Measurements from ENCODE around the gene SYTL5. TPM values are rescaled to one million over a fixed set of nuclear protein-coding genes. Genes with fewer than 3 reads are reported as not detected.

The SYTL5 gene
- polyA plus RNA-seq, 1 donor (not counting 4 experiments of a cell fraction or from before 2014, with no cell fraction given) = 0.09 TPM

DNA sequence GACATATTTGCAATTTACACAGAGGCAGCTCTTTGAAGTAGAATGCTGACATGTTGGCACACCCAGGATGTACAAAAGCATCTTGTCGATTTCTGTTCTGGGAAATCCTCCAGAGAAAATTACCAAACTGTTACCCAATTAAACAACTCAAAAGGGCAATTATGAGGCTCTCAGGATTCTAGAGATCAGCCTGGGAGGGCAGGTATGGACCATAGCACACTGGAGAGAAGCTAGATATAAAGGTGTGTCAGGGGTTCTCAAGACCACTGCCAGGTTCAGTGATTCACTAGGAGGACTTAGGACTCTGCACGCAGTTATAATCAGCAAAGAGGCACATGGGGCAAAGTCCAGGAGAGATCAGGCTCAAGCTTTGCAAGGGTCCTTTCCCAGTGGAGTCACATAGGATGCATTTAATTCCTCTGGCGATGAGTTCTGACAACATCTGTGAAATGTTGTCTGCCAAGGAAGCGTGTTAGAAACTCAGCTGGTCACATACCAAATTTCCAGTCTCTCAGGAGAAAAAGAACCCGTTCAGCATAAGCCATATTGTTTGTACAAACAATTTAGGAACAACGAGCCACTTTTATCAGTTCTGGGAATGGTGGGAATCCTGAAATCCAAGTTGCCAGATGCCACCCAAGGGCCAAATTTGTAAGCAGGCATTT lies 100.8 kb downstream of the SYTL5 start:
- H3K27ac ChIP-seq (ENCODE audit: control insufficient read depth, insufficient read depth, low read length) = no peak overlapping the region
- H3K4me2 ChIP-seq (ENCODE audit: control insufficient read depth, extremely low read depth, insufficient read depth, low read depth, low read length) = no peak overlapping the region
- H3K9me1 ChIP-seq (ENCODE audit: control insufficient read depth, extremely low read depth, insufficient read depth, low read length) = no peaks in the 10 kb centered on the region
- H4K20me1 ChIP-seq (ENCODE audit: control insufficient read depth, extremely low read depth, insufficient read depth, low read length) = no peaks in the 10 kb centered on the region
- no peak for TF ChIP-seq EZH2 (IDR thresholded peaks at IDR 0.05; ENCODE audit: low read length)
- TF ChIP-seq, protein P1, sequence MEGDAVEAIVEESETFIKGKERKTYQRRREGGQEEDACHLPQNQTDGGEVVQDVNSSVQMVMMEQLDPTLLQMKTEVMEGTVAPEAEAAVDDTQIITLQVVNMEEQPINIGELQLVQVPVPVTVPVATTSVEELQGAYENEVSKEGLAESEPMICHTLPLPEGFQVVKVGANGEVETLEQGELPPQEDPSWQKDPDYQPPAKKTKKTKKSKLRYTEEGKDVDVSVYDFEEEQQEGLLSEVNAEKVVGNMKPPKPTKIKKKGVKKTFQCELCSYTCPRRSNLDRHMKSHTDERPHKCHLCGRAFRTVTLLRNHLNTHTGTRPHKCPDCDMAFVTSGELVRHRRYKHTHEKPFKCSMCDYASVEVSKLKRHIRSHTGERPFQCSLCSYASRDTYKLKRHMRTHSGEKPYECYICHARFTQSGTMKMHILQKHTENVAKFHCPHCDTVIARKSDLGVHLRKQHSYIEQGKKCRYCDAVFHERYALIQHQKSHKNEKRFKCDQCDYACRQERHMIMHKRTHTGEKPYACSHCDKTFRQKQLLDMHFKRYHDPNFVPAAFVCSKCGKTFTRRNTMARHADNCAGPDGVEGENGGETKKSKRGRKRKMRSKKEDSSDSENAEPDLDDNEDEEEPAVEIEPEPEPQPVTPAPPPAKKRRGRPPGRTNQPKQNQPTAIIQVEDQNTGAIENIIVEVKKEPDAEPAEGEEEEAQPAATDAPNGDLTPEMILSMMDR (optimal IDR thresholded peaks at IDR 0.05 in 1 of 3, IDR thresholded peaks at IDR 0.05 in 1 of 3, conservative IDR thresholded peaks at IDR 0.05 in 1 of 3; ENCODE audit: extremely low read depth in 1 of 3, insufficient read depth in 2 of 3, low read length in 3 of 3) = no peak
- DNase-seq (ENCODE audit: low read depth, low spot score) (no peak), FAIRE-seq (no peak)
- dilution Hi-C loops (cut with MboI; ENCODE audit: extremely low pct_ligation_motif_present, low sequenced_read_pairs) = no loop called here
- no peaks in the 10 kb centered on the region for H3K79me2 ChIP-seq (ENCODE audit: control insufficient read depth, insufficient read depth, low read length)
- H3K4me1 ChIP-seq (ENCODE audit: control insufficient read depth, extremely low read depth, insufficient read depth, low read length) = peaks cover 3% of the 10 kb centered on the region
- H3K9me3 ChIP-seq (ENCODE audit: control insufficient read depth, low read depth, low read length) = no peaks in the 10 kb centered on the region
- no peak overlapping the region for H3K9ac ChIP-seq (ENCODE audit: control insufficient read depth, extremely low read depth, insufficient read depth, low read length)
- H2AFZ ChIP-seq (ENCODE audit: control insufficient read depth, low read length) = no peak overlapping the region
- no peak overlapping the region for H3K4me3 ChIP-seq (ENCODE audit: control insufficient read depth in 2 of 3, extremely low read depth in 1 of 3, insufficient read depth in 2 of 3, low read depth in 1 of 3, low read length in 3 of 3)
- no peaks in the 10 kb centered on the region for H3K27me3 ChIP-seq (ENCODE audit: control insufficient read depth, extremely low read depth, insufficient read depth, low read length)
- no peaks in the 10 kb centered on the region for H3K36me3 ChIP-seq (ENCODE audit: control insufficient read depth in 2 of 2, extremely low read depth in 1 of 2, insufficient read depth in 2 of 2, low read length in 2 of 2)

DNA sequence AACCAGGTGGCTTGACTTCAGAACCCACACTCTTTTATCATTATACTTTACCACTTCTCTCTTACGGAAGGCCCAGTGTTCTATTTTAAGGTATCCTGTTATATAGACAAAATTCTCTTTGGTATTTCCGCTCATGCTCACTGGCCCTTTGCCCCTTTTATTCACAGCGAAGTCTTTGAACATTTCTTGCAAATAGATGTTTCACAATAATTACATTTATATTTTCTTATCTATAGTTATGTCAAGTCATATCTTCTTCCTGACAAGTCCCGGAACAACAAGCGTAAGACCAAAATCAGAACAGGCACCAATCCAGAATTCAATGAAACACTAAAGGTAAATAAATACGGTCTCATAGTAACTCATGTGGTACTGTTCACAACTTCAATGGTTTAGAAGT lies 102.0 kb downstream of the SYTL5 start:
- no peaks in the 10 kb centered on the region for H3K9me3 ChIP-seq (ENCODE audit: control insufficient read depth, low read depth, low read length)
- no peak overlapping the region for H3K27ac ChIP-seq (ENCODE audit: control insufficient read depth, insufficient read depth, low read length)
- DNase-seq (ENCODE audit: low read depth, low spot score) (no peak), FAIRE-seq (no peak)
- H3K9ac ChIP-seq (ENCODE audit: control insufficient read depth, extremely low read depth, insufficient read depth, low read length) = no peak overlapping the region
- no peaks in the 10 kb centered on the region for H3K79me2 ChIP-seq (ENCODE audit: control insufficient read depth, insufficient read depth, low read length)
- H3K27me3 ChIP-seq (ENCODE audit: control insufficient read depth, extremely low read depth, insufficient read depth, low read length) = no peaks in the 10 kb centered on the region
- dilution Hi-C loops (cut with MboI; ENCODE audit: extremely low pct_ligation_motif_present, low sequenced_read_pairs) = no loop called here
- no peaks in the 10 kb centered on the region for H3K36me3 ChIP-seq (ENCODE audit: control insufficient read depth in 2 of 2, extremely low read depth in 1 of 2, insufficient read depth in 2 of 2, low read length in 2 of 2)
- TF ChIP-seq, protein P1 (optimal IDR thresholded peaks at IDR 0.05 in 1 of 3, IDR thresholded peaks at IDR 0.05 in 1 of 3, conservative IDR thresholded peaks at IDR 0.05 in 1 of 3; ENCODE audit: extremely low read depth in 1 of 3, insufficient read depth in 2 of 3, low read length in 3 of 3) = no peak
- no peak for TF ChIP-seq EZH2 (IDR thresholded peaks at IDR 0.05; ENCODE audit: low read length)
- no peak overlapping the region for H3K4me2 ChIP-seq (ENCODE audit: control insufficient read depth, extremely low read depth, insufficient read depth, low read depth, low read length)
- no peaks in the 10 kb centered on the region for H3K9me1 ChIP-seq (ENCODE audit: control insufficient read depth, extremely low read depth, insufficient read depth, low read length)
- H4K20me1 ChIP-seq (ENCODE audit: control insufficient read depth, extremely low read depth, insufficient read depth, low read length) = no peaks in the 10 kb centered on the region
- H3K4me3 ChIP-seq (ENCODE audit: control insufficient read depth in 2 of 3, extremely low read depth in 1 of 3, insufficient read depth in 2 of 3, low read depth in 1 of 3, low read length in 3 of 3) = no peak overlapping the region
- H2AFZ ChIP-seq (ENCODE audit: control insufficient read depth, low read length) = no peak overlapping the region
- H3K4me1 ChIP-seq (ENCODE audit: control insufficient read depth, extremely low read depth, insufficient read depth, low read length) = no peaks in the 10 kb centered on the region
